ENCODE results near the gene ENAH. TPM values are rescaled to one million over a fixed set of nuclear protein-coding genes. Genes with fewer than 3 reads are reported as not detected.

ENAH gene
- total RNA-seq, 1 donor from 2014 or later, result 50.0 TPM

DNA sequence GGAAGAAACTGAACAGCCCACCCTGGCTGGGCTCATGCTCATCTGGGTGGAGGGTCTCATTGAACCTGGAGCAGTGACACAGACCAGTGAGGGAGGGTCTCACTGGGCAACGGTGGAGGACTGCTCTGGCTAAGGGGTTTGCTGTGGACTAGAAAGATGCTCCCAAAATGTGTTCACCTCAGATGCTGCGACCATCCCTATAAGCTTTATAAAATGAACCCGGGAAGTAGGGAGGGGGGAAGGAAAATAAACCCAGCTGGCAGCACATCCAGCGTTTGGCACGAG lies 190.6 kb downstream of the ENAH start:
- DNase-seq (ENCODE audit: low read depth), result no peak
- no peak for FAIRE-seq
- Histone ChIP-seq H3K4me3 (ENCODE audit: low read depth, low read length) (no peak overlapping the region), H3K27me3 (ENCODE audit: control insufficient read depth, insufficient read depth, low read length) (peaks cover 4% of the 10 kb centered on the region), H3K36me3 (ENCODE audit: control insufficient read depth, insufficient read depth, low read length) (no peaks in the 10 kb centered on the region)
- TF ChIP-seq, protein P1, sequence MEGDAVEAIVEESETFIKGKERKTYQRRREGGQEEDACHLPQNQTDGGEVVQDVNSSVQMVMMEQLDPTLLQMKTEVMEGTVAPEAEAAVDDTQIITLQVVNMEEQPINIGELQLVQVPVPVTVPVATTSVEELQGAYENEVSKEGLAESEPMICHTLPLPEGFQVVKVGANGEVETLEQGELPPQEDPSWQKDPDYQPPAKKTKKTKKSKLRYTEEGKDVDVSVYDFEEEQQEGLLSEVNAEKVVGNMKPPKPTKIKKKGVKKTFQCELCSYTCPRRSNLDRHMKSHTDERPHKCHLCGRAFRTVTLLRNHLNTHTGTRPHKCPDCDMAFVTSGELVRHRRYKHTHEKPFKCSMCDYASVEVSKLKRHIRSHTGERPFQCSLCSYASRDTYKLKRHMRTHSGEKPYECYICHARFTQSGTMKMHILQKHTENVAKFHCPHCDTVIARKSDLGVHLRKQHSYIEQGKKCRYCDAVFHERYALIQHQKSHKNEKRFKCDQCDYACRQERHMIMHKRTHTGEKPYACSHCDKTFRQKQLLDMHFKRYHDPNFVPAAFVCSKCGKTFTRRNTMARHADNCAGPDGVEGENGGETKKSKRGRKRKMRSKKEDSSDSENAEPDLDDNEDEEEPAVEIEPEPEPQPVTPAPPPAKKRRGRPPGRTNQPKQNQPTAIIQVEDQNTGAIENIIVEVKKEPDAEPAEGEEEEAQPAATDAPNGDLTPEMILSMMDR (IDR thresholded peaks at IDR 0.05; ENCODE audit: insufficient read depth, low read length, severe bottlenecking), result no peak

DNA sequence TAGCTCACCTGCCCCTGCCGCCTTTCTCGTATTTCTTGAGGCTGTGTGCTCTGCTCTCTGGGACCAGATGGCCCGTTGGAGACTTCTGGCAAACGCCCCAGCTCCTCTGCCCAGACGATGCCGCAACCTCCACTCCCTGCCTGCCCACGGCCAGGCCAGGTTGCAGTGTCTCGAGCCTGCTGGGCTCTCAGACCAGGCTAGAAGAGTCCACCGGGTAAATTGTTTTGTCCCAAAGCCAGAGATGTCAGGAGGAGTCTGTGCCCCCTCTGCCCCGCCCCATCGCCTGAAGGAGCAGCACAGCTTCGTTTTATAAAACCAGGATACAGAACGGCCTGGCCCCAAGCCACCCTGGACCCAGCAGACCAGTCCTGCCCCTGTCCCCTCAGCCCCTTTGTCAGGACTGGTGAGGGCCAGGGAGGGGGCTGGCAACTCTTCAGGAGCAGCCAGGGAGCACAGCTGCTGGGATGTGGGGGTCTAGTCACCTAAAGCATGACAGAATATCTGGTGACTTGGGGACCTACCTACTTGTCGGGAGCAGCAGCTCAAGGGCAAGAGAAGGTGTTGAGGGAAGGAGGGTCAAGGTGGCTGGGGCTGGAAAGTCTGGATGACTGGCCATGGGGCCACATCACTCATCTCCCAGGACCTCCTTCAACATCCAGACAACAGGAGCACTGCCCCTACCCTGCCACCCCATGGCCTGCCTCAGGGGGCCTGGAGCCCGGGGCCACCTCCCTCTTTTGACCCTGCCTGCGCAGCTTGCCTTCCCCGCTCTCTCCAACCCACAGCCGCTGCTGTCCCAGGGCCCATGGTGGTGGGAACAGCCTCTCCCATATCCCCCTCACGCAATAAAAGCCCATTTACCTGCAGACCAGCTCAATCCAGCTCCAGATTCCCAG lies 191.1 kb downstream of the ENAH start:
- TF ChIP-seq, protein P1 (IDR thresholded peaks at IDR 0.05; ENCODE audit: insufficient read depth, low read length, severe bottlenecking), result no peak
- H3K27me3 ChIP-seq (ENCODE audit: control insufficient read depth, insufficient read depth, low read length), result peaks cover 4% of the 10 kb centered on the region
- FAIRE-seq (no peak), DNase-seq (ENCODE audit: low read depth) (no peak)
- H3K4me3 ChIP-seq (ENCODE audit: low read depth, low read length), result no peak overlapping the region
- H3K36me3 ChIP-seq (ENCODE audit: control insufficient read depth, insufficient read depth, low read length), result no peaks in the 10 kb centered on the region

DNA sequence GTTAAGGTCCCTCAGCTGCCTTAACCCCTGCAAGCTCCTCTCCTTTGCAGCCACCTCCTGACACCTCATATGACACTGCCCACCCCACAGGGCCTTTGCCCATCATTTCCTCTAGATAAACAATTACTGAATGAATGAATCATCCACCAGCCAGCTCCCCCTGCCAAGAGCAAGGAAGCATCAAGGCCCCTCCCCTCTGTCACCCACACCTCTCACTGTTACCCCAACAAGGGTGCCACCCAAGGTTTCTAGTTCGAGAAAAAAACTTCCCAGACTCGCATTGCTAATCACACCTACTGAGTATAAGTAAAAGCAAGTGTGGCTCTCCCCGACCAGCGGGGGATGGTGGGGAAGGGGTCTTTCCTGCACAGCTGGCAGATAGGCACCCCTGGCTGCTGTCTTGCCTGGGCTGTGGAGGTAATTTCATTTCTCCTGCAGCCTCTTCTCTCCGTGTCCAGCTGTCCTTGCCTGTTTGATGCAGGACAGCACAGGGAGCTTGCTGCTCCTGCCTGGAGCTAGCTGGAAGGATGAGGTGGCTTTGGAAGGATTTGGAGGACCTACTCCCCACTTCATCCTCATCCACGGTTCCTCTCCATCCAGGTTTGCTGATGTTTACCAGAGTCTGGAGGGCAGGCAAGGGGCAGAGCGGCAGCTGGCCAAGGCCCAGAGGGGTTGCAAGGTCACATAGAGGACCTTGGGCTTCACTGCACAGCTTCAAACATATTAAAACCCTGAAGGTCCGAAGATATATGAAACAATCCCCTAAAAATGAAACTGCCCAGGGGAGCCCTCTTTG lies 192.0 kb downstream of the ENAH start:
- TF ChIP-seq, protein P1 (IDR thresholded peaks at IDR 0.05; ENCODE audit: insufficient read depth, low read length, severe bottlenecking), result no peak
- no peak for FAIRE-seq
- no peaks in the 10 kb centered on the region for H3K36me3 ChIP-seq (ENCODE audit: control insufficient read depth, insufficient read depth, low read length)
- peak; percentile 45 for DNase-seq (ENCODE audit: low read depth)
- H3K4me3 ChIP-seq (ENCODE audit: low read depth, low read length), result no peak overlapping the region
- H3K27me3 ChIP-seq (ENCODE audit: control insufficient read depth, insufficient read depth, low read length), result peaks cover 4% of the 10 kb centered on the region

DNA sequence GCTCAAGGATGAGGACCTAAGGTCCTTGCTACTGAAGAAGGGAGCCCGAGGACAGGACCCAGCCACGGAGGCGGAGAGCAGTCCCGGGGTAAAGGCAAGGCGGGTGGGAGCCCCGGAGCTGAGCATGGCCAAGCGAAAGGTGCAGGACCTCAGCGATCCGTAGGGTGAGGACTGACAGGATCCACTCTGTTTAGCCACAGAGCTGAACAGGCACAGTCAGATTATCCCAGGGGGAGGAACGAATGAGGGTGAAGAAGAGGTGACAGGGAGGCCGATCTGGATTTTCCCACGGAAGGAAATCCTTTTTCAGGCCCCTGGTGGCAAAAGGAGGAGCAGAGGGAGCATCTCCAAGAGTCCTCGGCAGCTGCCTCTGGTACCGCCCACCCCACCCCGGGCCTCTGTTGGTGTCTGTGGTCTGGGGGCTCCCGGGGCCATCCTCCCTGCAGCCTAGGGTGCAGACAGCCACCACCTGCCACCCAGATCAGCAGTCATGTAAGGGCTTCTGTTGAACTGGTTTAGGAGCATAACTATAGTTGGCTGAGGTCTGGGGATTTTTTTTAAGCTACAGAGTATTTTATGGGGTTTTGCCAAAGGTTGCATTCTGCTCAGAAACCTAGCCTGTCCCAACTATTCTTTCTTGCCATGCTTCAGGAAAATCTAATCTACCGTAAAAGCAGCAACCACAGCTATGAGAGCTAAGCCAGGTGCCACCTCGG lies 192.7 kb downstream of the ENAH start:
- peaks cover 4% of the 10 kb centered on the region for H3K27me3 ChIP-seq (ENCODE audit: control insufficient read depth, insufficient read depth, low read length)
- FAIRE-seq (no peak), DNase-seq (ENCODE audit: low read depth) (no peak)
- H3K36me3 ChIP-seq (ENCODE audit: control insufficient read depth, insufficient read depth, low read length), result no peaks in the 10 kb centered on the region
- TF ChIP-seq, protein P1 (IDR thresholded peaks at IDR 0.05; ENCODE audit: insufficient read depth, low read length, severe bottlenecking), result no peak
- no peak overlapping the region for H3K4me3 ChIP-seq (ENCODE audit: low read depth, low read length)

DNA sequence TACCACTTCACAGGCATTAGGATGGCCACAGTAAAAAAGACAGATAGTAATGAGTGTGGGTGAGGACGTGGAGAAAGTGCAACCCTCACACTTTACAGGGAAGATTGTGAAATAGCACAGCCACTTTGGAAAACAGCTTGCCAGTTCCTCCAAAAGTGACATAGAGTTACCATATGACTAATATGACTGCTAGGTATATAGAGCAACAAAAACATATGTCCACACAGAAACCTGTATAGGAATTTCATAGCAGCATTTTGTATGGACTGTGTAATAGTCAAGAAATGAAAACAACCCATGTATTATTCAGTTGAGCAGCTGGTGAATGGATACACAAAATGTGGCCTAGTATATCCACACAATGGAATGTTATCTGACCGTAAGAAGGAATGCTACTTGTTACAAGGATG lies 194.7 kb downstream of the ENAH start:
- Histone ChIP-seq H3K27me3 (ENCODE audit: control insufficient read depth, insufficient read depth, low read length) (peaks cover 2% of the 10 kb centered on the region), H3K4me3 (ENCODE audit: low read depth, low read length) (no peak overlapping the region), H3K36me3 (ENCODE audit: control insufficient read depth, insufficient read depth, low read length) (no peaks in the 10 kb centered on the region)
- DNase-seq (ENCODE audit: low read depth) (peak; percentile 51), FAIRE-seq (no peak)
- TF ChIP-seq, protein P1 (IDR thresholded peaks at IDR 0.05; ENCODE audit: insufficient read depth, low read length, severe bottlenecking), result no peak

Measured in bronchial epithelial cell (primary cell).